GM12891 (cell line): ENCODE measurements around the gene ROBO1.
A peak's percentile ranks its signal among the peaks of the same experiment; 100 is the strongest.

Experiments used
- DNase-seq: peaks from one replicate; pipeline ENCODE4 v3.0.0; 2011; ENCODE audit warnings: low spot score; ENCODE audit not compliant: insufficient read length
- FAIRE-seq: peaks from 2 replicates; lab custom pipeline; 2011; peaks lifted over from hg19 to GRCh38; lab: Jason Lieb, UNC
- PAX5 ChIP-seq: IDR thresholded peaks from 2 replicates; pipeline ENCODE4 v1.6.1; 2011; ENCODE audit warnings: low read length, moderate library complexity, mild to moderate bottlenecking; ENCODE audit not compliant: insufficient read depth, severe bottlenecking
- POLR2A ChIP-seq: IDR thresholded peaks from 2 replicates; pipeline ENCODE4 v1.6.1; 2011; ENCODE audit warnings: low read depth, low read length, control low read depth
- POLR2AphosphoS5 ChIP-seq: IDR thresholded peaks from 2 replicates; pipeline ENCODE4 v1.6.1; 2011; ENCODE audit warnings: low read depth, low read length, control low read depth
- POU2F2 ChIP-seq: IDR thresholded peaks from 2 replicates; pipeline ENCODE4 v1.6.1; 2011; ENCODE audit warnings: low read depth, mild to moderate bottlenecking, control low read depth, low read length, moderate library complexity
- SPI1 ChIP-seq: IDR thresholded peaks from 2 replicates; pipeline ENCODE4 v1.6.1; 2011; ENCODE audit warnings: low read depth, low read length, control low read depth
- TAF1 ChIP-seq: IDR thresholded peaks from 2 replicates; pipeline ENCODE4 v1.6.1; 2011; ENCODE audit warnings: low read depth, low read length, control low read depth

The ROBO1 gene

GRCh38 chr3:78659386-78659987 is 1108.3 kb downstream of the ROBO1 start:
- no peak for TF ChIP-seq TAF1
- DNase-seq (no peak), FAIRE-seq (no peak)

GRCh38 chr3:78647726-78648125 is 1120.1 kb downstream of the ROBO1 start:
- no peak for DNase-seq

GRCh38 chr3:78645628-78646310 is 1122.0 kb downstream of the ROBO1 start:
- FAIRE-seq (peak; percentile 84), DNase-seq (no peak)
- TF ChIP-seq SPI1 (peak; percentile 85), POLR2A (no peak)

More at GRCh38 chr3:78647726-78648125, 1120.1 kb downstream of the ROBO1 start:
- FAIRE-seq = no peak
- TF ChIP-seq PAX5 (no peak), POLR2A (no peak), POU2F2 (no peak), POLR2AphosphoS5 (no peak), TAF1 (no peak), SPI1 (no peak)

- no peak for TF ChIP-seq TAF1
- no peak for TF ChIP-seq SPI1
- TF ChIP-seq PAX5 = no peak
- no peak for TF ChIP-seq POLR2A
- TF ChIP-seq POLR2AphosphoS5 = no peak
- TF ChIP-seq POU2F2 = no peak
- no peak for DNase-seq
- FAIRE-seq = no peak
Observed at GRCh38 chr3:78644847-78645246, 1123.0 kb downstream of the ROBO1 start.

- DNase-seq (no peak), FAIRE-seq (no peak)
- TF ChIP-seq POLR2AphosphoS5 (no peak), TAF1 (no peak), SPI1 (no peak), PAX5 (no peak), POU2F2 (no peak), POLR2A (no peak)
Observed at GRCh38 chr3:78642226-78643035, 1125.4 kb downstream of the ROBO1 start.

- no peak for DNase-seq
- no peak for FAIRE-seq
- TF ChIP-seq TAF1 (no peak), POU2F2 (no peak), POLR2A (no peak), SPI1 (no peak), PAX5 (no peak), POLR2AphosphoS5 (no peak)
Observed at GRCh38 chr3:78641703-78642102, 1126.1 kb downstream of the ROBO1 start.

- no peak for DNase-seq
- no peak for FAIRE-seq
- no peak for TF ChIP-seq SPI1
- no peak for TF ChIP-seq POLR2AphosphoS5
- no peak for TF ChIP-seq PAX5
- TF ChIP-seq TAF1 = no peak
- TF ChIP-seq POLR2A = no peak
Observed at GRCh38 chr3:78634316-78634715, 1133.5 kb downstream of the ROBO1 start.

GRCh38 chr3:78633626-78634025 is 1134.2 kb downstream of the ROBO1 start:
- no peak for DNase-seq
- no peak for FAIRE-seq
- no peak for TF ChIP-seq POLR2AphosphoS5
- TF ChIP-seq TAF1 = no peak
- no peak for TF ChIP-seq POLR2A
- no peak for TF ChIP-seq SPI1
- no peak for TF ChIP-seq POU2F2
- TF ChIP-seq PAX5 = no peak

GRCh38 chr3:78632925-78633553 is 1134.8 kb downstream of the ROBO1 start:
- FAIRE-seq (no peak), DNase-seq (no peak)
- no peak for TF ChIP-seq POLR2A

GRCh38 chr3:78629544-78629943 is 1138.3 kb downstream of the ROBO1 start:
- FAIRE-seq = no peak
- no peak for DNase-seq
- no peak for TF ChIP-seq PAX5
- no peak for TF ChIP-seq POU2F2
- TF ChIP-seq SPI1 = no peak
